ENCODE data around the gene ATN1.

GRCh38 chr12:6927379-6928021 lies at the start of gene ATN1:
- TF ChIP-seq, protein P1, sequence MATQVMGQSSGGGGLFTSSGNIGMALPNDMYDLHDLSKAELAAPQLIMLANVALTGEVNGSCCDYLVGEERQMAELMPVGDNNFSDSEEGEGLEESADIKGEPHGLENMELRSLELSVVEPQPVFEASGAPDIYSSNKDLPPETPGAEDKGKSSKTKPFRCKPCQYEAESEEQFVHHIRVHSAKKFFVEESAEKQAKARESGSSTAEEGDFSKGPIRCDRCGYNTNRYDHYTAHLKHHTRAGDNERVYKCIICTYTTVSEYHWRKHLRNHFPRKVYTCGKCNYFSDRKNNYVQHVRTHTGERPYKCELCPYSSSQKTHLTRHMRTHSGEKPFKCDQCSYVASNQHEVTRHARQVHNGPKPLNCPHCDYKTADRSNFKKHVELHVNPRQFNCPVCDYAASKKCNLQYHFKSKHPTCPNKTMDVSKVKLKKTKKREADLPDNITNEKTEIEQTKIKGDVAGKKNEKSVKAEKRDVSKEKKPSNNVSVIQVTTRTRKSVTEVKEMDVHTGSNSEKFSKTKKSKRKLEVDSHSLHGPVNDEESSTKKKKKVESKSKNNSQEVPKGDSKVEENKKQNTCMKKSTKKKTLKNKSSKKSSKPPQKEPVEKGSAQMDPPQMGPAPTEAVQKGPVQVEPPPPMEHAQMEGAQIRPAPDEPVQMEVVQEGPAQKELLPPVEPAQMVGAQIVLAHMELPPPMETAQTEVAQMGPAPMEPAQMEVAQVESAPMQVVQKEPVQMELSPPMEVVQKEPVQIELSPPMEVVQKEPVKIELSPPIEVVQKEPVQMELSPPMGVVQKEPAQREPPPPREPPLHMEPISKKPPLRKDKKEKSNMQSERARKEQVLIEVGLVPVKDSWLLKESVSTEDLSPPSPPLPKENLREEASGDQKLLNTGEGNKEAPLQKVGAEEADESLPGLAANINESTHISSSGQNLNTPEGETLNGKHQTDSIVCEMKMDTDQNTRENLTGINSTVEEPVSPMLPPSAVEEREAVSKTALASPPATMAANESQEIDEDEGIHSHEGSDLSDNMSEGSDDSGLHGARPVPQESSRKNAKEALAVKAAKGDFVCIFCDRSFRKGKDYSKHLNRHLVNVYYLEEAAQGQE (IDR thresholded peaks at IDR 0.05; ENCODE audit: low read depth): no peak
- peak; percentile 19; the same call in 1 of the 2 replicates for TF ChIP-seq EP300 (IDR thresholded peaks at IDR 0.05; ENCODE audit: borderline replicate concordance)
